Endometrial microvascular endothelial cells (primary cell): Measurements from ENCODE around the gene NPHP1. TPM values are rescaled to one million over a fixed set of nuclear protein-coding genes. Genes with fewer than 3 reads are reported as not detected.
"Not testable (repeated sequence)": the region's sequence is repeated elsewhere in the genome, so short reads cannot be mapped to it uniquely, and the experiment has no call there.

Experiments used
- in situ Hi-C: cut with HindIII; loops from 2 replicates; pipeline ENCODE4 v1.10.0; 2017; ENCODE audit warnings: low sequenced_read_pairs, low pct_unique_long_range_greater_than_20kb; ENCODE audit errors: inconsistent ontology term
- total RNA-seq: library from RNA; depleted of rRNA; stranded (reverse); fragments of >200 nt; gene quantifications from one replicate; pipeline ENCODE4 v1.2.3, GENCODE V29; 2015; ENCODE audit errors: inconsistent ontology term

Gene NPHP1
- total RNA-seq, 1 donor from 2014 or later: 1.2 TPM

DNA sequence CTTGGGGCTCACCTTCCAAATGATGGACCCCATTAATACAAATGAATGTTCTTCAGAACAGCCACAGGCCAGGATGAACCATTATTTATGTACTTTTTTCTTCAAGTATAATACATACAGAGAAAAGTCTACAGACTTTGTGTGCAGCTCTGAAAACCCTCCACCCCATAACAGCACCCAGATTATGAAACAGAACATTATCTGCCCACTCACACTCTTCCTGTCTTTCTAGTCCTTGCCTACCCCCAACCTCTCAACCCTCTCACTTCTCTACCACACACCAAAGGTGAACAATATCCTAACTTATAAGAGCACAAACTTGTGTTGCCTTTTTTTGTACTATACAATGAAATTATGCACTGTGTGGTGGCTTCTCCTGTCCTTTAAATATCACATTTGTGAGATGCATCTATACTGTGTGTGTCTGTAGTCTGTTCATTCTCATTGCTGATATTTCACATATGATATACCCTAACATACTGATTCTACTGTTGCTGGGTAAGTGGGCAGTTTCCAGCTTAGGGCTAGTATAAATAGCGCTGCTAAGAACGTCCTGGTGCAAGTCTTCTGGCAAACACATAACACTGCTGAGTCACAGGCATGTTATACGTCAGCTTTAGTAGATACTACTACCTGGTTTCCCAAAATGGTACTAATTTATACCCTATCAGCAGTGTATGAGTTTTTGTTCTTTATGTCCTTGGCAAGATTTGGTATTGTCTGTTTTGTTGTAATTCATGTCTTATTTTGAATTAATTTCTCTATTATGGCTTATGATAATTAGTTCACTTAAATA is 1.0 kb upstream of the NPHP1 start:
- in situ Hi-C loops: no loop called here

- in situ Hi-C loops: no loop called here
Measured at GRCh38 chr2:110198016-110198415, 6.8 kb downstream of the NPHP1 start.

DNA sequence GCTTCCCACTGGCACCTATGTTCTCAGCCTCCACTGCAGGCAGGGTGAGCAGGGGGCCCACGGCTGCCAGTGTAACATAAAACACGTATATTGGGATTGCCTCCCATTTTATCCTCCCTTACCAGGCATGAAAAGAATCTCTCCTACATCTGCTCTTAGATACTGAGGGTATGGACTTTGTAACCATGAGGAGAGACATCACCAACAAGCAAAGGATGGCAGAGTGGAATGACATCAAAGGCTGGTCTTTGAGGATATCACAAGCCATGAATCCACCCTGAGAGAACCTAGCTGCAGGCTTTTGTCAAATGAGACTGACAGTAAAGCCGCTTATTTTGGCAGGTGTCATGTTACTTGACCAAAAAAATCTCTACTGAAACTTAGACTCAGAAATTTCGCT is 7.4 kb downstream of the NPHP1 start:
- in situ Hi-C loops: no loop called here

- in situ Hi-C loops: not testable (repeated sequence)
Measured at GRCh38 chr2:110190169-110190568, 14.6 kb downstream of the NPHP1 start.

DNA sequence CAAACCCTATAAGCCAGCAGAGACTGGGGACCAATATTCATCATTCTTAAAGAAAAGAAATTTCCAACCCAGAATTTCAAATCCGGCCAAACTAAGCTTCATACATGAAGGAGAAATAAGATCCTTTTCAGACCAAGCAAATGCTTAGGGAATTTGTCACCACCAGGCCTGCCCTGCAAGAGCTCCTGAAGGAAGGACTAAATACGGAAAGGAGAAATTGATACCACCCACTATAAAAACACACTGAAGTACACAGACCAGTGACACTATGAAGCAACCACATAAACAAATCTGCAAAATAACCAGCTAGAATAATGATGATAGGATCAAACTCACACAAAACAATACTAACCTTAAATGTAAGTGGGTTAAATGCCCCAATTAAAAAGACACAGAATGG is 22.4 kb downstream of the NPHP1 start:
- in situ Hi-C loops: no loop called here

GRCh38 chr2:110180036-110180435 is 24.8 kb downstream of the NPHP1 start:
- in situ Hi-C loops: no loop called here

GRCh38 chr2:110173523-110173922 is 31.3 kb downstream of the NPHP1 start:
- in situ Hi-C loops: no loop called here

DNA sequence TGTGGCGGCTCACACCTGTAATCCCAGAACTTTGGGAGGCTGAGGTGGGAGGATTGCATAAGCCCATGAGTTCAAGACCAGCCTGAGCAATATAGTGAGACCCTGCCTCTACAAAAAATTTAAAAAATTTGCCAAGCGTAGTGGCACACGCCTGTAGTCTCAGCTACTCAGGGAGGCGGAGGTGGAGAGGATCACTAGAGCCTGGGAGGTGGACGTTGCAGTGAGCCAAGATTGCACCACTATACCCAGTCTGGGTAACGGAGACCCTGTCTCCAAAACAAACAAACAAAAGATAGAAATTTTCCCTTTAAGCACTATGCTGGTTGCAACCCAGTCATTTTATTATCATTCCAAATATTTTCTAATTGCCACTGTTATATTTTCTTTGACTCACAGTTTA is 32.3 kb downstream of the NPHP1 start:
- in situ Hi-C loops: no loop called here

- in situ Hi-C loops: no loop called here
Measured at GRCh38 chr2:110170102-110170501, 34.7 kb downstream of the NPHP1 start.

DNA sequence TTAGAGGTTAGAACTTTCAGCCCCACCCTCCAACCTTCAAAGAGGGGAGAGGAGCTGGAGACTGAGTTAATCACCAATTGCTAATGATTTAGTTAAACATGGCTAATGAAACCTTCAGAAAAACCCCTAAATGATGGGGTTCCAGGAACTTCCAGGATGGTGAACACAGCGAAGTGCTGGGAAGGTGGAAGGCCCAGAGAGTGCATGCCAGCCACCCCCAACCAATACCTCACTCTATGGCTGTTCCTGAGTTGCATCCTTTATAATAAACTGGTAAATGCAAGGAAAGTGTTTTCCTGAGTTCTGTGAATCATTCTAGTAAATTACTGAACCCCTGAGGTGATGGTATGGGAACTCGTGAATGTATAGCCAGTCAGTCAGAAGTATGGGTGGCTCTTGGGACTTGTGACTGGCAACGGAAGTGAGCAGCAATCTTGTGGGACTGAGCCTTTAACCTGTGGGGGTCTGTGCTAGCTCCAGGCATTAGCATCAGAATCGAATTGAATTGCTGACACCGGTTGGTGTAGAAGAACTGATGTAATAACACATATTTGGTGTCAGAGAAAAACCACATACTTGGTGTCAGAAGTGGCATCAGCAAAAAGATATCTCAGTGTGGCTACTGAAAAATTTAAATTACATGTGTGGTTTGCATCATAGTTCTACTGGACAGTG is 37.4 kb downstream of the NPHP1 start:
- in situ Hi-C loops: no loop called here

DNA sequence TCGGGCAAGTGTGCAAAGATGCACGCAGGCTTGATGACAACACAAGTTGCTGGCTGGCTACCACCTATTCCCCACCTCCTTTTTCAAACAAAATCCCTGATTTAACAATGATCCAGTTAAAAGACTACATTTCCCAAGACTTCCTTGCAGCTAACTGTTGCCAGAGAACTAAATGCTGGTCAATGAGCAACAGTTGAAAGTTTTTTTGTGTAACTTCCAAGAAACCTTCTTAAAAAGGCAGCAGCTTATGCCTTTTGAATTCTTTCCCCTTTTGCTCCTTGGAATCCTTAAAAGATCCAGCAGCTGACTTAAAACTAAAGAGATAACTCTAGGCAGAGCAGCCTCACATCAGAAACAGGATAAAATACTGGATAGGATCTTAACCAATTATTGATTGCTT is 38.5 kb downstream of the NPHP1 start:
- in situ Hi-C loops: no loop called here

DNA sequence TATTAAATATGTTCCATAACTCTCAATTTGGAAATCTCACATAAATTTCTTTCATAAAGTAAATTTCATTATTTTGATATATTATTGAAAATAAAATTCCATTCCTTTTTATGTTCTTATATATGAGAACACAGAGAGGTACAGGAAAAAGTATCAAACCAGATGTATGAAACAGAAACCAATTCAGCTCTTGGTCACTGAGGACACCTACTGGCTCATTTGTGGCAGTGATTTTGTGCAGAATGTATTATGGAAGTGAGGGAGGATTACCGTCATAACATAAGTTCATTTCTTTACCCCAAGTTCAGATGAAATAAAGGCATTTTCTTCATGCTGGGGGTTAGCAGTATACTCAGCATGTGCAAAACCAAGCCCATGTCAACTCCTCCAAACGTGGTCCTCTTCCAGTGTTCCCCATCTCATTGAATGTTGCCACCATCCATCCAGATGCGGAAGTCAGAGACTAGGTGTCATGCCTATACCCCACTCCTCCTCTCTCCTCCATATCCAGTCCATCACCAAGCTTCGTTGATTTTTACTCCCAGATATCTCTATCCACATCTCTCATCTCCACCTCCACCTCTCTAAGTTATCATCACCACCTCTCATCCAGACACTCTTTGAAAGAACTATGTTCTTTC is 47.5 kb downstream of the NPHP1 start:
- in situ Hi-C loops: no loop called here

GRCh38 chr2:110154828-110155227 is 50.0 kb downstream of the NPHP1 start:
- in situ Hi-C loops: not testable (repeated sequence)

DNA sequence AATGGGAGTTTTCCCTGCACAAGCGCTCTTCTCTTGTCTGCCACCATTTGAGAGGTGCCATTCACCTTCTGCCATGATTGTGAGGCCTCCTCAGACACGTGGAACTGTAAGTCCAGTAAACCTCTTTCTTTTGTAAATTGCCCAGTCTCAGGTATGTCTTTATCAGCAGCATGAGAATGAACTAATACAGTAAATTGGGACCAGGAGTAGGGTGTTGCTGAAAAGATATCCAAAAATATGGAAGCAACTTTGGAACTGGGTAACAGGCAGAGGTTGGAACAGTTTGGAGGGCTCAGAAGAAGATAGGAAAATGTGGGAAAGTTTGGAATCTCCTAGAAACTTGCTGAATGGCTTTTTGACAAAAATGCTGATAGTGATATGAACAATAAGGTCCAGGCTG is 50.6 kb downstream of the NPHP1 start:
- in situ Hi-C loops: not testable (repeated sequence)

GRCh38 chr2:110153416-110153815 is 51.4 kb downstream of the NPHP1 start:
- in situ Hi-C loops: no loop called here

DNA sequence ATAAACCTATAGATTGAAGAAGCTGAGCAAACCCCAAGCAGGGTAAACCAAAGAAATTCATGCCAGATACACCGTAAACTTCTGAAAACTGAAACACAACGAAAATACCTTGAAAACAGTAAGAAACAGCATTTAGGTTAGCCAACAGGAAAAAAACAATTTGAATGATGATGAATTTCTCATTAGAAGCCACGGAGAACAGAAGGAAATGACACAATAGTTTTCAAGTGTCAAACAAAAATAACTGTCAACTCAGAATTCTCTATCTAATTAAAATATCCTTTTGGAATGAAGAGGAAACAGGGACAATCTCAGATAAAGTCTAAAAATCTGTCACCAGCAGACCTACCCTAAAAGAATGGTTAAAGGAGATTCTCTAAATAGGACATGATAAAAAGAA is 51.9 kb downstream of the NPHP1 start:
- in situ Hi-C loops: no loop called here

DNA sequence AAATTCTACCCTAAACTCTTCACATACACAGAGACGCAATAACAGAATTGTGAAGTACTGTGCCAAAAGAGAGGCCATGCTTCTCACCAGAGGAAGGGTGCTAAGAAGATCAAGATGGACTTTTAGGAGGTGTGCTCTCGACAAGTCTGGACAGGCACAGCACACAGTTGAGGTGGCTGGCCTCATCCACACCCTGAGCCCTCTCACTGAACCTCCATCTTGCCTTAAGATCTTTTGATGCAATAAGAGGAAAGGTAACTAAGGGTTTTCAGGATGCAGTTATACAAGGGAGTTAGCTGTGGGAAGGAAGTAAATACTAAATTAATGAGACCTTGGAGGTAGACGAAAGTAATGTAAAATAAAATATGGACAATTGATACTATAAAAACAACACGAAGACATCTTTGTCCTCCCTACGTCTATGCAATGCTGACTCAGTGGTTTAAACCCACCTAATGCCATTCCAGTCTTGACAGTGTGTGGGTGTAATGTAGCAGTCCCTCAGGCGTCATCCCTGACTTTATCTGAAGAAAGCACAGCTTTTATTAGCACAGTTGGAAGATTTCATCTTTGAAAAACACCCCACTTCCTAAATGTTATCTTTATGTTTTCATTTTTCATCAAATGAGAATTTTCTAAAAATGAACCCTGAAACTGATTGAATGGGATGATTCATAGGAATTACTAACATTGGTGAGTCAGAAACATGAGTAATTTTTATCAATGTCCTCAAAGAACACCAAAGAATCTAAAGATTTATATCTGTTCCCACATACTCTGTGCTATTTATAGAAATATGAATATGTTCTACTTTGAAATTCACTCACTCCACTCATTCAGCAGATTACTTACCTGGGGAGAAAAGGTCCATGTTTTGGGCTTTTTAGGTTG is 55.2 kb downstream of the NPHP1 start:
- in situ Hi-C loops: no loop called here

DNA sequence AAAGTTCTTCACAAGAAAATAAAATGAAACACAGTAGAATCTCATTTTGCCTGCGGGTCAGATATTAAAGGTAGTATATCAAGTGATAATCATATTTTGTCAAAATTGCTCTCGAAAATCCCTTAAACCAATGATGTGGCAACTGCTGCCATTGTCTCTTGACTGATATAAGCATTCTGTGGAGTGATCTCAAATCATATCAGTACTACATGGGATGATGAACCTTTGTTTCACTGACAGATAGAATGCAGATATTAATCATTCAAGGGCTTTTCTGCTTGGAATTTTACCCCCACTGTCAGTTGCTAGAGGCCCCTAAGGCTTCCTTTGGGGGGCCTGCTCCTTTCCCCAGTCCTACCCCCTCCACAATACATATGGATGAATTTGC is 57.9 kb downstream of the NPHP1 start:
- in situ Hi-C loops: no loop called here
